Type B pancreatic cell (in vitro differentiated cells): ENCODE data around the gene IFI6. TPM values are rescaled to one million over a fixed set of nuclear protein-coding genes. Genes with fewer than 3 reads are reported as not detected.
"Not testable (repeated sequence)": the region's sequence is repeated elsewhere in the genome, so short reads cannot be mapped to it uniquely, and the experiment has no call there.

Experiments used
- DNase-seq: peaks from one replicate; pipeline ENCODE4 v3.0.0; 2021; ENCODE audit warnings: mixed read lengths; ENCODE audit not compliant: unreplicated experiment; ENCODE audit errors: extremely low spot score
- H3K27ac Mint-ChIP-seq: 2 replicates; pipeline ENCODE4 v1.8.0; 2021; ENCODE audit warnings: mild to moderate bottlenecking, mixed read lengths
- H3K27me3 Mint-ChIP-seq: 2 replicates; pipeline ENCODE4 v1.8.0; 2021; ENCODE audit warnings: mixed read lengths
- H3K36me3 Mint-ChIP-seq: 2 replicates; pipeline ENCODE4 v1.8.0; 2021; ENCODE audit warnings: mixed read lengths
- H3K4me1 Mint-ChIP-seq: one replicate; pipeline ENCODE4 v1.8.0; 2021; ENCODE audit warnings: mixed read lengths; ENCODE audit not compliant: unreplicated experiment
- H3K4me3 Mint-ChIP-seq: 2 replicates; pipeline ENCODE4 v1.8.0; 2021; ENCODE audit warnings: mild to moderate bottlenecking, mixed read lengths
- H3K9me3 Mint-ChIP-seq: 2 replicates; pipeline ENCODE4 v1.8.0; 2021; ENCODE audit warnings: mixed read lengths
- CTCF ChIP-seq: fragments of 200-600 bp; sonication (generic); conservative IDR thresholded peaks from 2 replicates; pipeline ENCODE4 v1.5.0; 2021; ENCODE audit warnings: antibody characterized with exemption, mild to moderate bottlenecking
- total RNA-seq: library from RNA; stranded (reverse); gene quantifications from 2 replicates; pipeline ENCODE4 v1.2.1, GENCODE V29; 2021; ENCODE audit warnings: low replicate concordance

The IFI6 gene
- total RNA-seq, 1 donor from 2014 or later: 62.2 TPM

- H3K27ac Mint-ChIP-seq: no peak overlapping the region
- peaks cover 48% of the 10 kb centered on the region for H3K27me3 Mint-ChIP-seq
- TF ChIP-seq CTCF: no peak
- no peak for DNase-seq
- peaks cover 23% of the 10 kb centered on the region for H3K4me1 Mint-ChIP-seq
- H3K4me3 Mint-ChIP-seq: no peak overlapping the region
- no peaks in the 10 kb centered on the region for H3K36me3 Mint-ChIP-seq
- no peaks in the 10 kb centered on the region for H3K9me3 Mint-ChIP-seq
These were observed 39.4 kb downstream of the IFI6 start for GRCh38 chr1:27632387-27633297.

- no peak for DNase-seq
- Mint-ChIP-seq H3K36me3 (no peaks in the 10 kb centered on the region), H3K9me3 (no peaks in the 10 kb centered on the region), H3K4me3 (peak overlapping the region; percentile 28), H3K4me1 (peaks cover 18% of the 10 kb centered on the region), H3K27me3 (peaks cover 44% of the 10 kb centered on the region), H3K27ac (peak overlapping the region; percentile 31)
- TF ChIP-seq CTCF: no peak
These were observed 41.0 kb downstream of the IFI6 start for GRCh38 chr1:27630859-27631491.

- peaks cover 18% of the 10 kb centered on the region for H3K4me1 Mint-ChIP-seq
These were observed 43.3 kb downstream of the IFI6 start for GRCh38 chr1:27628712-27629111.

GRCh38 chr1:27627733-27628132 lies 44.3 kb downstream of the IFI6 start:
- H3K27me3 Mint-ChIP-seq: peaks cover 26% of the 10 kb centered on the region
- not testable (repeated sequence) for H3K27ac Mint-ChIP-seq, H3K9me3 Mint-ChIP-seq, DNase-seq, H3K36me3 Mint-ChIP-seq, H3K4me3 Mint-ChIP-seq
- peaks cover 18% of the 10 kb centered on the region for H3K4me1 Mint-ChIP-seq

More at GRCh38 chr1:27628712-27629111, 43.3 kb downstream of the IFI6 start:
- no peak for DNase-seq
- Mint-ChIP-seq H3K9me3 (no peaks in the 10 kb centered on the region), H3K4me3 (no peak overlapping the region), H3K27ac (no peak overlapping the region), H3K27me3 (peaks cover 33% of the 10 kb centered on the region), H3K36me3 (no peaks in the 10 kb centered on the region)
- no peak for TF ChIP-seq CTCF

GRCh38 chr1:27627061-27627460 lies 44.9 kb downstream of the IFI6 start:
- no peaks in the 10 kb centered on the region for H3K36me3 Mint-ChIP-seq
- DNase-seq: no peak
- H3K9me3 Mint-ChIP-seq: no peaks in the 10 kb centered on the region
- no peak overlapping the region for H3K27ac Mint-ChIP-seq
- H3K4me1 Mint-ChIP-seq: peaks cover 18% of the 10 kb centered on the region
- TF ChIP-seq CTCF: no peak
- H3K4me3 Mint-ChIP-seq: no peak overlapping the region
- peaks cover 22% of the 10 kb centered on the region for H3K27me3 Mint-ChIP-seq
